KMS-11 (cell line): ENCODE data around the gene AP2A2.

Source experiments
- H2AFZ ChIP-seq: fragments of 200-600 bp; sonication (generic); 2 replicates; pipeline ENCODE4 v1.6.1; 2016; ENCODE audit warnings: antibody characterized with exemption, mixed run types, low read depth
- H3K27ac ChIP-seq: fragments of 200-600 bp; sonication (generic); 2 replicates; pipeline ENCODE4 v1.6.1; 2016; ENCODE audit warnings: mild to moderate bottlenecking, mixed run types
- H3K27me3 ChIP-seq: fragments of 200-600 bp; sonication (generic); 2 replicates; pipeline ENCODE4 v1.6.1; 2017; ENCODE audit warnings: mild to moderate bottlenecking, low read depth, mixed run types, moderate library complexity; ENCODE audit not compliant: insufficient read depth
- H3K36me3 ChIP-seq: fragments of 200-600 bp; sonication (generic); 2 replicates; pipeline ENCODE4 v1.6.1; 2017; ENCODE audit warnings: mild to moderate bottlenecking, mixed run types; ENCODE audit not compliant: insufficient read depth
- H3K4me1 ChIP-seq: fragments of 200-600 bp; sonication (generic); 2 replicates; pipeline ENCODE4 v1.6.1; 2016; ENCODE audit warnings: mild to moderate bottlenecking, low read depth, mixed run types; ENCODE audit not compliant: poor library complexity, severe bottlenecking
- H3K4me2 ChIP-seq: fragments of 200-600 bp; sonication (generic); 2 replicates; pipeline ENCODE4 v1.7.0; 2016; ENCODE audit warnings: mild to moderate bottlenecking, mixed run types
- H3K4me3 ChIP-seq: fragments of 200-600 bp; sonication (generic); IDR thresholded peaks from 2 replicates; pipeline ENCODE4 v1.6.1; 2017; ENCODE audit warnings: low read depth, low read length, mixed read lengths; ENCODE audit not compliant: insufficient read depth
- H3K79me2 ChIP-seq: fragments of 200-600 bp; sonication (generic); 2 replicates; pipeline ENCODE4 v1.6.1; 2016; ENCODE audit warnings: low read depth, mixed run types; ENCODE audit not compliant: insufficient read depth
- H3K9ac ChIP-seq: fragments of 200-600 bp; sonication (generic); 2 replicates; pipeline ENCODE4 v1.6.1; 2016; ENCODE audit warnings: mild to moderate bottlenecking, mixed run types
- H4K20me1 ChIP-seq: fragments of 200-600 bp; sonication (generic); 2 replicates; pipeline ENCODE4 v1.6.1; 2016; ENCODE audit warnings: mild to moderate bottlenecking, mixed run types; ENCODE audit not compliant: insufficient read depth
- CTCF ChIP-seq: fragments of 200-600 bp; sonication (generic); conservative IDR thresholded peaks from 2 replicates; pipeline ENCODE4 v1.6.1; 2017; ENCODE audit warnings: low read depth, mild to moderate bottlenecking, antibody characterized with exemption, low read length, moderate library complexity, mixed read lengths

Gene AP2A2

DNA sequence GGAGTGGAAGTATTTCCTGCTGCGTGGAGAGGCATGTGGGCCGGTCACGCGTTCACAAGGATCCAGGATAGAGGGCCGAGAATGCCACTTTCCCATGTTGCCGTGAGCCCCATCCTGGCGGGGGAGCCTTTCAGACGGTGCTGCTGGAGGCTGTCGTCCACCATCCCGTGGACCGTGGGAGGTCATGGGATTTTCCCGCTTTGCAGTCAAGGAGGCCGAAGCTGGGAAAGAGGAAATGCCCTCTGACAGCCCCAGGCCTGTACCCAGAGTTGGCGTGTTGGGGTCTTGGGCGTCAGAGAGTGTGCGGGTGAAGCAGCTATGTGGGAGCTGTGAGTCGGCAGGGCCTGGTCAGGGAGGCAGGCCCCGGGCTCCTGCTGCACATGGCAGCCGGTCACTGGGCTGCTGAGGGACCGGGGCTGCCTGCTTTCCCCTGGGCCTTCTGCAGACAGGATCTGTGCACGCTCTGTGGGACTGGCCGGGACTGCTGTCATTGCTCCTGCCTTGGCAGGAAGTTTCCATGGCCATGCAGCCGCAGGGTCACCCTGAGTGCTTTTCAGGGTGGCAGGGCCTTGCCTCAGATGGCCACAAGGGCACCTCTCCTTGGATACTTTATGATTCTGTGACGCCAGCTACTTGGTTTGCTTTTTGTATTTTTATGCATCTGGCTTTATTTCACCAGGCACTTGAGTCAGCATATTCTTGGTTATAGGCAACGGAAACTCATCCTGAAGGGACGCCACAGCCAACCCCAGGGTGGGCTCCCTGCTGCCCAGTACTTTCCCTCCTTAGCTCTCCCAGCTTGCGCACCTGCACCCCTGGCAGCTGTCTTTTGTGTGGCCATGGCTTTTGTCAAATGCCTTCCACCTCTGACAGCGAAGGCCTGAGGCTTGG lies 52.4 kb downstream of the AP2A2 start:
- H3K4me3 ChIP-seq: no peak overlapping the region

GRCh38 chr11:978781-979180 lies 53.1 kb downstream of the AP2A2 start:
- H3K27me3 ChIP-seq: no peaks in the 10 kb centered on the region
- no peak overlapping the region for H3K4me3 ChIP-seq
- H3K4me2 ChIP-seq: no peak overlapping the region
- H3K9ac ChIP-seq: no peak overlapping the region
- H3K4me1 ChIP-seq: peaks cover 11% of the 10 kb centered on the region
- no peaks in the 10 kb centered on the region for H4K20me1 ChIP-seq
- no peaks in the 10 kb centered on the region for H3K79me2 ChIP-seq
- no peak for TF ChIP-seq CTCF
- no peak overlapping the region for H2AFZ ChIP-seq
- H3K27ac ChIP-seq: no peak overlapping the region
- no peaks in the 10 kb centered on the region for H3K36me3 ChIP-seq

More for the DNA sequence above, 52.4 kb downstream of the AP2A2 start:
- Histone ChIP-seq H2AFZ (no peak overlapping the region), H3K36me3 (no peaks in the 10 kb centered on the region), H3K4me1 (peaks cover 11% of the 10 kb centered on the region), H3K27me3 (no peaks in the 10 kb centered on the region), H3K9ac (no peak overlapping the region), H3K79me2 (no peaks in the 10 kb centered on the region), H3K4me2 (no peak overlapping the region), H3K27ac (no peak overlapping the region), H4K20me1 (no peaks in the 10 kb centered on the region)
- TF ChIP-seq CTCF: no peak

- no peak overlapping the region for H2AFZ ChIP-seq
- no peak for TF ChIP-seq CTCF
- no peaks in the 10 kb centered on the region for H3K36me3 ChIP-seq
These were observed 55.0 kb downstream of the AP2A2 start for GRCh38 chr11:980438-981357.

DNA sequence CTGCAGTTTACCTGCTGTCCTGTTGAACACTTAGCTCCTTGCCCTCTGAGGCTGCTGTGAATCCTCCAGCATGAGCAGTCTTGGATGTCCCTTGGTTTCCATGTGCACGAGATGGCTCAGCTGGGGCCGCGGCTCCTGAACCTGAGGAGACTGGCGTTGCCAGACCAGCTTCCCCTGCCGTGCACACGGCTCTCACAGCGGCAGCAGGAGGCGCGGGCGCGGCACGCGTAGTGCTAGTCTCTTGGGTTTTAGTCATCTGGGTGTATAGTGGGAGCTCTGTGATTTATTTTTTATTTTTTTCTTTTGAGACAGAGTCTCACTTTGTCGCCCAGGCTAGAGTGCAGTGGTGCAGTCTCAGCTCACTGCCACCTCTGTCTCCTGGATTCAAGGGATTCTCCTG lies 56.1 kb downstream of the AP2A2 start:
- Histone ChIP-seq H3K79me2 (no peaks in the 10 kb centered on the region), H3K4me1 (no peaks in the 10 kb centered on the region), H3K9ac (no peak overlapping the region), H4K20me1 (no peaks in the 10 kb centered on the region), H3K4me3 (no peak overlapping the region), H3K27ac (no peak overlapping the region), H3K27me3 (no peaks in the 10 kb centered on the region), H2AFZ (no peak overlapping the region), H3K36me3 (no peaks in the 10 kb centered on the region), H3K4me2 (no peak overlapping the region)
- TF ChIP-seq CTCF: no peak

More at GRCh38 chr11:980438-981357, 55.0 kb downstream of the AP2A2 start:
- H3K27ac ChIP-seq: no peak overlapping the region
- no peaks in the 10 kb centered on the region for H3K79me2 ChIP-seq
- H3K4me2 ChIP-seq: no peak overlapping the region
- H3K27me3 ChIP-seq: no peaks in the 10 kb centered on the region
- peaks cover 10% of the 10 kb centered on the region for H3K4me1 ChIP-seq
- H3K9ac ChIP-seq: no peak overlapping the region
- H4K20me1 ChIP-seq: no peaks in the 10 kb centered on the region
- H3K4me3 ChIP-seq: no peak overlapping the region
